ENCODE measurements around the gene KIF21A. TPM values are rescaled to one million over a fixed set of nuclear protein-coding genes. Genes with fewer than 3 reads are reported as not detected.

KIF21A gene
- total RNA-seq, 1 donor from 2014 or later: 12.1 TPM

DNA sequence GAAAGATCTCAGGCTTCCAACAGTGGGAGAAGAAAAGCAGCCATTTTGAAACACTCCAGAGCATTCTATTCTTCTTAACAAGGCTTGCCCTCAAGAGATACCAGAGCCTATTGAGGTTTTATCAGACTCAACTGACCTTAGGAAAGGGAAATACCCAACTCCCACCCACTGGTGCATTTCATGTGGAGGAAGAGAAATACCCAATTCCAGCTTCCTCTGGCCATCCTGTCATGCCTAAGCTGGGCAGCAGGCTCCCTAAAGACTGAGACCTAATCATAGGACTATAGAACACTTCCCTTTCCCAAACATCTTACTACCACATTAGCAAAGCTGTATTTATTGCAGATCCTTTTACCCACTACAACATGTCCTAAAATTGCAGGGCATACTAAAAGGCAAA, 164.5 kb downstream of the KIF21A start:
- Histone ChIP-seq H3K27me3 (ENCODE audit: low read depth) (no peaks in the 10 kb centered on the region), H3K4me1 (no peaks in the 10 kb centered on the region), H3K9me3 (no peaks in the 10 kb centered on the region), H3K4me3 (no peak overlapping the region), H3K27ac (no peak overlapping the region), H3K36me3 (no peaks in the 10 kb centered on the region)
- intact Hi-C loops (cut with DNase I): no loop called here
- no peak for DNase-seq
- TF ChIP-seq, protein P1, sequence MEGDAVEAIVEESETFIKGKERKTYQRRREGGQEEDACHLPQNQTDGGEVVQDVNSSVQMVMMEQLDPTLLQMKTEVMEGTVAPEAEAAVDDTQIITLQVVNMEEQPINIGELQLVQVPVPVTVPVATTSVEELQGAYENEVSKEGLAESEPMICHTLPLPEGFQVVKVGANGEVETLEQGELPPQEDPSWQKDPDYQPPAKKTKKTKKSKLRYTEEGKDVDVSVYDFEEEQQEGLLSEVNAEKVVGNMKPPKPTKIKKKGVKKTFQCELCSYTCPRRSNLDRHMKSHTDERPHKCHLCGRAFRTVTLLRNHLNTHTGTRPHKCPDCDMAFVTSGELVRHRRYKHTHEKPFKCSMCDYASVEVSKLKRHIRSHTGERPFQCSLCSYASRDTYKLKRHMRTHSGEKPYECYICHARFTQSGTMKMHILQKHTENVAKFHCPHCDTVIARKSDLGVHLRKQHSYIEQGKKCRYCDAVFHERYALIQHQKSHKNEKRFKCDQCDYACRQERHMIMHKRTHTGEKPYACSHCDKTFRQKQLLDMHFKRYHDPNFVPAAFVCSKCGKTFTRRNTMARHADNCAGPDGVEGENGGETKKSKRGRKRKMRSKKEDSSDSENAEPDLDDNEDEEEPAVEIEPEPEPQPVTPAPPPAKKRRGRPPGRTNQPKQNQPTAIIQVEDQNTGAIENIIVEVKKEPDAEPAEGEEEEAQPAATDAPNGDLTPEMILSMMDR (IDR thresholded peaks at IDR 0.05): no peak
- no peak for ATAC-seq

DNA sequence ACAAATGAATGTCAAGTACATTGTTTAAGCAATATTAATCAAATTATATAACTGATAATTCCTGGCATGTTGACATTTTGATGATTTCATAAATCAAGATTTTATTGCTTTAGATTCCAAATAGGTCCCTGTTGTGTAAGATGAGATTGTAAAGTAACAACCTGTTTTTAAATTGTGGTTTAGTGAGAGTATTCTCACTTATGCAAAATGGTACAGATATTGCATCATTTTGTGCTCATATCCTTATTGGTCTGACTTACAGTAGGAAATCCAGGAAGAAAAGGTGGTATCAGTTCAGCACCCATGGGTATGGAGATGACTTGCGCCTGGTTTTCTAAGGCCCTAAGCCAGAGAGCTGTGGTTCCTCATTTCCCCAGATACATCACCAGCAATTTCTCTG, 165.5 kb downstream of the KIF21A start:
- Histone ChIP-seq H3K27ac (no peak overlapping the region), H3K36me3 (no peaks in the 10 kb centered on the region), H3K4me3 (no peak overlapping the region), H3K4me1 (no peaks in the 10 kb centered on the region), H3K27me3 (ENCODE audit: low read depth) (no peaks in the 10 kb centered on the region), H3K9me3 (no peaks in the 10 kb centered on the region)
- ATAC-seq: no peak
- no peak for DNase-seq
- intact Hi-C loops (cut with DNase I): no loop called here
- TF ChIP-seq, protein P1 (IDR thresholded peaks at IDR 0.05): no peak

DNA sequence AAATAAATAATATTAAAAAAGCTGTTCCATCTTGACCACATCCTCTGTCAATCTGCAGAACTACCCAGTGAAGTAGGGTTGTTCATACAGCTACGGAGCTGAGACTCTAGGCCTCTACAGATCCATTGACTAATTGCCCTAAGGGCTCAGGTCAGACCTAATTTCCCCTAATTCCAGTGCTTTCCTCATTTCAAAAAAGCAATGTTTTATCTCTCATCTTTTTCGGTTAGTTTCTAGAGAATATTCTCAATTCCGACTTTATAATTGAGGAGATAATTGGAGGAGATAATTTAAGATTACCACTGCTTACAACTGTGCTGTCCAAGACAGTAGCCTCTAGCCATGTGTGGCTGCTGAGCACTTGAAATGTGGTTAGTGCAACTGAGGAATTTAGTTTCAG, 167.1 kb downstream of the KIF21A start:
- TF ChIP-seq, protein P1 (IDR thresholded peaks at IDR 0.05): no peak
- Histone ChIP-seq H3K36me3 (no peaks in the 10 kb centered on the region), H3K27me3 (ENCODE audit: low read depth) (no peaks in the 10 kb centered on the region), H3K4me3 (no peak overlapping the region), H3K9me3 (no peaks in the 10 kb centered on the region), H3K27ac (no peak overlapping the region), H3K4me1 (no peaks in the 10 kb centered on the region)
- ATAC-seq: no peak
- no peak for DNase-seq
- intact Hi-C loops (cut with DNase I): no loop called here

DNA sequence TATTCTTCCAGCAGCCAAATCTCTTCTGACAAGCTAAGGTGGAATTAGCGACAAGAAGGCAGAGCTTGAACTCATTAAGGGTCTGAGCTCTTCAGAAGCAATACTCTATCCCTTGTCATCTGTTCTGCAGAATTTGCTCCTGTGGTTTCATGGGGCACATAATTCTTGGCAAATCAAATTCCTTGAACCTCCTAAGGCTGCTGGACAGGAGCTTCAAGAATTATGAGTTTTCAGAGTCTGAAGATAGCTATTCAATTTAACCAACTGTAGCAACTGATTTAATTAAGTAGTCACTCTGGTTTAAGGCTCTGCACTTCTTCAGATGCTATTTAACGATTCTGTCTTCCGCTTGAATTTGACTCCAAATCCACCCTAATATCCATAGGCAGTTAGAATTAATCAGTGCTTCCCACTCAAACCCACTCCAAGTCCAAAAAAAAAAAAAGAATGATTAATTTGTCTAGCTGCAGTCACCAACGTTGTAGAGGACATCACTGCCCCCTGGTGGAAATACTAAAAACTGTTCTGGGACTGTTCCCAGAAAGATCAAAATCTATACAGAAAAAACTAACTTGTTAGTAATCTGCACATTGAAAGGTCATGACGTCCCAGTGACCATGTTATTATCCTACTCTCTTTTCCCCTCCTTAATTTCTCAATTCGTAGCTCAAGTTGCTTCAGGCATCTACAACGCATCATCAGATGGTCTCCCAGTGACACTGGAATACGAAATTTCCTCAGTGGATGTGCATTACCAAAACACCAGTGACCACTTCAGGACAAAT, 169.9 kb downstream of the KIF21A start:
- TF ChIP-seq, protein P1 (IDR thresholded peaks at IDR 0.05): peak; percentile 77
- intact Hi-C loops (cut with DNase I): no loop called here
- Histone ChIP-seq H3K36me3 (no peaks in the 10 kb centered on the region), H3K27me3 (ENCODE audit: low read depth) (no peaks in the 10 kb centered on the region), H3K9me3 (no peaks in the 10 kb centered on the region), H3K4me3 (no peak overlapping the region), H3K27ac (no peak overlapping the region), H3K4me1 (no peaks in the 10 kb centered on the region)
- DNase-seq (no peak), ATAC-seq (no peak)

DNA sequence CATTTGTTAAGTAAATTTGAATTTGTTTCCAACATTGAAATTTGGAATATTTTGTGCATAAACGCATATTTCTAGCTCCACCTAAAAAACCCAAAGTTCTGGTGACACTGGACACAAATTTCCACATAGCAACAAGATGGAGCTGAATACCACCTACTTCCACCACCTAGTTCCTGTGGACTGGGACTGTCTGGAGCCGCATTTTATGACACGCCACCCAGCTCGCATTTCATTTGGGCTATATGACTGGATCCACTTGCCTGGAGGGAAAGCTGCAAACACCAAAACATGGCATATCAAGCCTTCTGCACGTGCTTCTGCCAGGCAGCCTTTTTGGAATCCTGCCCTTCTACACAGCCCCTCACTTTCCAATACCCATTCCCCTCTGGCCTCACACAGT, 173.4 kb downstream of the KIF21A start:
- DNase-seq (no peak), ATAC-seq (no peak)
- intact Hi-C loops (cut with DNase I): no loop called here
- Histone ChIP-seq H3K9me3 (no peaks in the 10 kb centered on the region), H3K36me3 (no peaks in the 10 kb centered on the region), H3K4me1 (no peaks in the 10 kb centered on the region), H3K4me3 (no peak overlapping the region), H3K27ac (no peak overlapping the region), H3K27me3 (ENCODE audit: low read depth) (no peaks in the 10 kb centered on the region)
- TF ChIP-seq, protein P1 (IDR thresholded peaks at IDR 0.05): no peak
